Breast epithelium (tissue), 3 donors: Measurements from ENCODE around the gene MATN4.

Experiments
- CTCF ChIP-seq, 3 donors: fragments of 450-650 bp; IDR thresholded peaks; one replicate each; pipeline ENCODE4 v1.5.1; 2016 to 2017; ENCODE audit warnings: antibody characterized with exemption in 3 of 3, mild to moderate bottlenecking in 3 of 3, moderate library complexity in 3 of 3
- POLR2A ChIP-seq: fragments of 450-650 bp; IDR thresholded peaks from one replicate; pipeline ENCODE4 v1.6.1; 2016; ENCODE audit warnings: antibody characterized with exemption, mild to moderate bottlenecking, moderate library complexity

- TF ChIP-seq POLR2A: no peak
- TF ChIP-seq CTCF (IDR thresholded peaks at IDR 0.05): no peak
Observed at GRCh38 chr20:45248609-45249008, 59.5 kb downstream of the MATN4 start.
